Endothelial cell of hepatic sinusoid (primary cell): ENCODE measurements around the gene HSPBAP1.

Experiments used
- in situ Hi-C: cut with HindIII; loops from 2 replicates; pipeline ENCODE4 v1.10.0; 2017; ENCODE audit warnings: low sequenced_read_pairs

Gene HSPBAP1

GRCh38 chr3:122691195-122691594, 102.4 kb downstream of the HSPBAP1 start:
- in situ Hi-C loops = no loop called here

- in situ Hi-C loops = no loop called here
Measured at GRCh38 chr3:122690096-122690495, 103.5 kb downstream of the HSPBAP1 start.
